Stimulated activated CD4-positive, alpha-beta T cell treated with anti-CD3 and anti-CD28 coated beads, Interleukin-2, amount 100 ng/mL, for 4 hours (primary cell): Measurements from ENCODE around the gene PIK3C3.

Experiments used
- DNase-seq: peaks from one replicate; pipeline ENCODE4 v3.0.0-alpha.2; 2020; ENCODE audit warnings: low read depth

PIK3C3 gene

GRCh38 chr18:42131066-42131929, 176.3 kb downstream of the PIK3C3 start:
- no peak for DNase-seq

GRCh38 chr18:42131930-42132244, 176.9 kb downstream of the PIK3C3 start:
- no peak for DNase-seq
